HG03439 (cell line): ENCODE data around the gene SESN3.

Source experiments
- ATAC-seq: cut with Tn5 transposase; IDR thresholded peaks from one replicate; pipeline ENCODE4 v1.9.1; 2021; ENCODE audit warnings: mild to moderate bottlenecking, moderate library complexity; ENCODE audit not compliant: unreplicated experiment

The SESN3 gene

DNA sequence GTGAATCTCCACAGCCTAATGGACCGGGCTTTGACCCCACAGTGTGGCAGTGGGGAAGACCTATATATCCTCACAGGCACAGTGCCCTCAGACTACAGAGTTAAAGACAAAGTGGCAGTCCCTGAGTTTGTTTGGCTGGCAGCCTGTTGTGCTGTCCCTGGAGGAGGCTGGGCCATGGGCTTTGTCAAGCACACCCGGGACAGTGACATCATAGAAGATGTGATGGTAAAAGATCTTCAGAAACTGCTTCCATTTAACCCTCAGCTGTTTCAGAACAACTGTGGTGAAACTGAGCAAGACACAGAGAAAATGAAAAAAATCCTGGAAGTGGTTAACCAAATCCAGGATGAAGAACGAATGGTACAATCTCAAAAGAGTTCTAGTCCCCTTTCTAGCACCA, 102.4 kb downstream of the SESN3 start:
- ATAC-seq = no peak

DNA sequence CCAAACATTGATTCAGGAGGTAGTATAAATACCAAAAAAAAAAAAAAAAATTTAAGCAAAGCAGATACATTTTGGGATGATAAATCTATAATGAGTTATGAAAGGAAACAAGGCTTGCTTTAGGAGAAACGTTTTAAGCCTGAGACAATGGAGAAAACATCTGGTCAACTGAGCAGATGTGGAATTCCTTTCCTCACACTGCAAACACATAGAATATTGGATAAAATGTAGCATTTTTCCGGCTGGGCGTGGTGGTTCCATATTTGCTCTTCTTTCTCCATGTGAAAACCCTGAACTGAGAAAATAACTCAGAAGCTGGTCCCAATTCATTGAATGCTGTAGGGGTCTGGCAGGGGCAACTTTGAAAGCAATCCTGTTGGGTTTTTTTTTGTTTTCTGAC, 107.4 kb downstream of the SESN3 start:
- no peak for ATAC-seq

DNA sequence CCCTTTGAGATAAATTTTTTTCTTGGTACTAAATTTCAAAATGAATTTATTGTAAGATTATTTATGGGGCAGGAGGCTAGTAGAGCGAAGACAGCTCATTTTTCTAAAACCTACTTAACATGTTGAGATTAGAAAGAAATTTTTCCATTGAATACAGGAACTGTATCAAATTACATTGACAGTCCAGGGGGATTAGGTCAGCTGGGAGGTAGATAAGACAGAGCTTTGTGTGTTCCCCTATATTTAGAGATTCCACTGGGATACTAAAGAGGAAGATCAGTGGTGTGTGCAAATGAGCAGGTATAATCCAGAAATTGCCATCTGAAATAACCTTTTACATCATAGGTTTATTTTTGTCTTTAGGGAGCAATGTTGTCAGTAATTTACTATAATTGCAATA, 109.3 kb downstream of the SESN3 start:
- no peak for ATAC-seq

DNA sequence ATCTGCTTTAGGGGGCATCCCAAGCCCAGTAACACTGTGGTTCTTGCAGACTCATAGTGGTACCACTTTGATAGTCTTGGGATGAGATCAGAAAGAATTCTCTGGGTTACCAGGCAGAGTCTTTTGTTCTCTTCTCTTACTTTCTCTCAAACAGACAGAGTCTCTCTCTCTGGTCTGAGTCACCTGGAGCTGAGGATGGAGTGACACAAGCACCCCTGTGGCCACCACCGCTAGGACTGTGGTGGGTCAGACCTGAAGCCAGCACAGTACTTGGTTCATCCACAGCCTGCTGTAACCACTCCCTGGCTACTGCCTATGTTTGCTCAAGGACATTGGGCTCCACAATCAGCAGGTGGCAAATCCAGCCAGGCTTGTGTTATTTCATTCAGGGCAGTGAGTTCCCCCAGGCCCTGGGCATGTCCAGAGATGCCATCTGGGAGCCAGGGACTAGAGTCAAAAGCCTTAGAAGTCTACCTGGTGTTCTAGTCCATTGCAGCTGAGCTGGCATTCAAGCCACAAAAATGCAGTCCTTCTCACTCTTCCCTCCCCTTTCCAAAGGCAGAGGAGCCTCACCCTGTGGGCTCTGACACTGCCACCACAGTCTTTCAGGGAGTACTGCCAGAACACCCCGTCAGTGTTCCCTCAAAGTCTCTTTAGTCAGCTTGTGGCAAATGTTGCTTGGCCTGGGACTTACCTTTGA, 111.5 kb downstream of the SESN3 start:
- ATAC-seq = no peak

DNA sequence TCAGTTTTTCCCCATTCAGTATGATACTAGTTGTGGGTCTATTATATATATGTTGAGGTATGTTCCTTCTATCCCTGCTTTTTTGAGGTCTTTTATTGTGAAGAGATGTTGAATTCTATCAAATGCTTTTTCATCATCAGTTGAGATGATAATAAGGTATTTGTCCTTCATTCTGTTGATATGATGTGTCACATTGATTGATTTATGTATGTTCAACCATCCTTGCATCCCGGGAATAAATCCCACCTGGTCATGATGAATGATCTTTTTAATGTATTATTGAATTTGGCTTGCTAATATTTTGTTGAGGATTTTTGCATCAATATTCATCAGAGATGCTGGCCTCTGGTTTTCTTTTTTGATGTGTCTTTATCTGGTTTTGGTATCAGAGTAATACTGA, 115.4 kb downstream of the SESN3 start:
- ATAC-seq = no peak
